SKM-1 treated with dmso at 0.1 percent for 144 hours (cell line): Measurements from ENCODE around the gene THBS3.
"Not testable (repeated sequence)": the region's sequence is repeated elsewhere in the genome, so short reads cannot be mapped to it uniquely, and the experiment has no call there.

Experiments used
- DNase-seq: peaks from one replicate; lab custom pipeline; 2025; ENCODE audit not compliant: unreplicated experiment; lab: John Stamatoyannopoulos, UW

The THBS3 gene

DNA sequence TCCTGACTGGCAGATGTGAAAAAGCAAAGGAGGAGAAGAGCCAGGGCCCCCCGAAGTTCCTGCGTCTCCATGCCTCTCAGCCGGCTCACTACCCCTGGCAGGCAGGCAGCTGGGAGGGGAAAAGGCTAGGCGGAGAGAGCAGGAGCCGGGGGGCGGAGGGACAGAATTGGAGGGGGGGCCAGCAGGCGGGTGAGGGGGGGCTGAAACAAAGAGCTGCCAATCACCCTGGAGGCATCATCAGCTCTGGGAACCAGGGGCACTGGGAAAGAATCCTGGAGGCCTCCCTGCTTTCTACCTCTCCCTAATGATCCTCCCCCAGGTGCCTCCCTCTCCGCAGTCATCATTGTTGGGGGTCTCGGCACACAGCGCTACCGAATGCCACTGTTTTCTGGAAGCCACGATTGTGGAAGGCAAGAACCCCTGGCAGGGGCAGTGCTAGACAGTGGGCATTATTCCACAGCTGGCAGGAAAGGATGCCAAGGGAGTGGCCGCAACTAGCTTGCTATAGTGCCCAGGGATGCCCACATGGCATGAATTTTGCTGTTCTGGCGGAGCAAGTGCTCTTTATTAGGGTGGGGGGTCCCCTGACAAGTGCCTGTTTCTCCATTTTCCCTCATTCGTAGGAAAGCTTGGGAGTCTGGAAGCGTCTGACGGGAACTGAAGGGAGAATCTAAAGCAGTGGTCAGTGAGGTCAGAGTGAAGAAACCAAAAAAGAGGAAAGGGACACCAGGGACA is at the start of gene THBS3:
Gene THBS3 (minus strand): TSS at position 92 of the 735 bp plus-strand sequence. CDS start 21 bp downstream, at position 71.
- DNase-seq: no peak

DNA sequence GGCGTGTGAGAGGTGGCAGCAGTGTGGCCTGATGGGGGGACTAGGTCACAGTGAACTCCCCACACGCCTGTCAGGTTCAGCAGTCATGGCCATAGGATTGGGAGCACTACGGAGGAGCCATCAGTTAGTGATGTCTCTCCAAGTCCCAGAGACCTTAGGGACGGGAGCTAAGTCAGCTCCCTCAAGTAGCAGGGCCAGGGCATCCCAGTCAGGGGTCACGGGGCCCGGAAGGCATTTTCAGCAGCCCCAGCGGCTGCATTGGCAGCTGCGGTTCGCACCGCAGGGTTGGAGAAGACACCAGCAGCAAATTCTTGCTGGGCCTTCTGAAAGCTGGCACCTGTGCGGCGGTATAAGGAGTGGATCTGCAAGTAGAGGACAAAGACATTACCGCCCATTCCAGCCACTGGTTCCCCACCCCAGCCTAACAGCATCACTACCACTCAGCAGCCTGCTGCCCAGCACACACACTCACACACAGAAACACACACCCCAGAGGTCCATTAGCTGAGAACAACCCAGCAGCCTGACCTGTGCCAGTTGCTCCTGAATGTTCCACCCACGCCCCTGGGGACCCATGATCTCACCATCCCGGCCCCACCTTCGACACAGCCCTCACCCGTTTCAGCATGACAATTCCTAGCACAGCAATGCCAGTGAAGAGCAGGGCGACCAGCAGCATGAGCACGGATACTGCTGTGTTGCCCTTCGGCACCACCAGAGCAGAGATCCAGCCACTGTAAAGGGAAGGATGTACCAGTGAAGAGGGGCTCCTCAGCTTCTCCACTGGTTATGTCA is 48.6 kb upstream of the THBS3 start:
- DNase-seq: no peak

DNA sequence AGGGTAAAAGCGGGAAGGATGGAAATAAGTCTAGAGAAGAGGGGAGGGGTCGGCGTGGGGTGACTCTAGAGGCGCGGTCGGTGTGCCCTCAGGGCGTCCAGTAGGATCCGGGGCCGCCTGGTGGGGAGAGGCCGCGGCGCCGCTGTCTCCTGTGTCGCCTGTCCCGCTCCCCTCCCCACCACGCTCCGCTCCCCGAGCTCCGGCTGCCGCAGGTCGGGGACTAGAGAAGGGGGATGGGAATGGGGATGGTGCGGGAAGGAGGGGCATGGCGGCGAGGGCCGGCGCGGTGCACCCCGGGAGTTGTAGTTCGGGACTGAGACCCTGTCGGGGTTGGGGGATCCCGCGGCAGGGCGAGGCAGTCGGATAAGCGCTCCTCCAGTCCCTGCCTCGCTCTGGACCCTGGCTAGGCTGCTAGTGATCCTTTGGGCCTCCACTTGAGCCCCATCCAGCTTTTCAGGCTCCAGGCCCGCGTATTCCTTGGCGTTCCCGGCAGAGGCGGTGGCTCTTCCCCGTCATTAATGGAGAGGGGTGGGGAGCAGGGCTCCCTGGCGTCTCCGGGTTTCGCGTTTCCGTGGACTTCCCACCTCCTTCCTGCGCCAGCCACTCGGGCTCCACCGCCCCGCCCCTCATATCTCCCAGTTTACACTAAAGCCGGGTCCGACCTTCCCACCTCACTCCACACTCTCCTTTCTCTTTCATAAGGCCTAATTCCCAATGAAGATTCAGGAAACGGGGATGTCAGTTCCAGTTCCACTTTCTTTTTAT is 47.7 kb upstream of the THBS3 start, which contains the start of gene ENTREP3:
Gene ENTREP3 (minus strand): TSS at position 241 of the 765 bp plus-strand sequence. CDS start 606 bp downstream, outside the sequence.
- DNase-seq: peak; percentile 71

DNA sequence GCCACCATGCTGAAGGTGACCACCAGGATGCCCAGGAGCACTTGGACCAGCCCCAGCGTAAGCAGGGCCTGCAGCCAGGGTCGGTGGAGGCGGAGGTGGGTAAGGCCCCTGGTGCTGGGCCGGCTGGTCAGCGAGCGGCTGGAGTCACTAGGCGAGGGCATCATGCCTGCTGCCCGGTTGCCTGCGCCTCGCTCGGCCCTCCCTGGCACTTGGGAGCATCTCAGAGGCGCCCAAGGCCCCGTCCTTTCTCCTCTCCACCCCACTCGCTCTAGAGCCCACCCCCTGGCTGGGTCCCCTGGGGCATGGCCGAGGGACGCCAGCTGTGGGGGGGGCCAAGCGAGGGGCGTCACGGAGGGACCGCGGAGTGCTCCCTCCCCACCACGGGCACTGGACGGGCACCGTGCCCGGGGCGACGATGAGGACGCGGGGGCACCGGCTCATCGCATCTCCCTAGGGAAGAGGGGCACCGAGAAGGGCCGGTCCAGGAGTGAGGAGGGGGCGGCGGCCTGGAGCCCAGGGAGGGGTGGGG is 47.1 kb upstream of the THBS3 start:
- DNase-seq: no peak

DNA sequence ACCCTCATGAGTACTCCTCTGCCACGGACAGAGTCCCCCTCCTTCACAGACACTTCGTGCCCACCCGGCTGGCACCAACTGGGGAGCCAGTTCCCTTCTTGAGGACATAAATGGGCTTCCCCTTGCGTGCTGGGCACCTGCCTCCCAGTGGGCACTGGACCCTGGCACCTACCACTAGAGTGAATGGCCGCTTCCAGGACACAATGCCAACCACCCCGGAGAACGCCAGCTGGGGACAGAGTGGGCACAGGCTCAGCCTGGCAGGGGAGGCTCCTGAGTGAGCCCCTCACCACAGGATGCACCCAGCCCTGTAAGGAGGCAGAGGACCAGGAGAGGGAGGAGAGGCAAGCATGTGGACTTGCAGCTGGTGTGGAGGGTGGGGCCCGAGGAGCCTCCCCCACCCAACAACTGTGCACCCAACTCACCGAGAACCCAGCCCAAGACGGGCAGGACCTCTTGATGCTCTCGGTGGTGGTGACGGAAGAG is 46.6 kb upstream of the THBS3 start:
- no peak for DNase-seq

DNA sequence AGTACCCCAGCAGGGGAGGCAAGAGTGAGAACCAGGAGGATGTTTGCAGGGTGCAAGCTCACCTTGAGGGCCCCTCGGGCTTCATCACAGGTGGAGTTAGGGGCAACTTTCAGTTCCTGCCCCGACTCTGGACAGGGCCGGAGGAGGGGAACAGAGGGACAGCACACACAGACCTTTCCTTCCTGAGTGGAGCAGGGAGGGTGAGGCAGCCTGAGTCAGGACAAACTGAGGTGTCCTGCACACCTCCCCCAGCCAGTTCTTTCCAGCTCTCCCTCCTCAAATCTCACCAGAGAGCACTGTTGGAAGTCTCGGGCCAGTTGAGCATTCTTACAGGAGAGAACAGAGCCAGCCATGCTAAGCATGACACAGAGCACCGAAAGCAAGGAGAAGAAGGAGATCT is 46.1 kb upstream of the THBS3 start:
- DNase-seq: no peak

DNA sequence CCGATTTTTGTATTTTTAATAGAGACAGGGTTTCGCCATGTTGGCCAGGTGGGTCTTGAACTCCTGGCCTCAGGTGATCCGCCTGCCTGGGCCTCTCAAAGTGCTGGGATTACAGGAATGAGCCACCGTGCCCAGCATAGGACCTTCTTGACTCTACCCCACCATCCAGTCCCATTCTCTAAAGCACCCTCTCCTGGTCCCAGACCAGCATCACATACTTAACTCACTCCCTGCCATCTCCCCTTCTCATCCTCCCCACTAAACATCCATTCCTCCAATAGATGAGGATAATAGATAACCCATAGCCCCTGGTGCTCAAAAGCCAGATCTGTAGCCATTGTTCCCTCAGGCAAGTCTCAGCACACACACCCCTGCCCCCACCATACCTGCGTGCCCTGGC is 45.5 kb upstream of the THBS3 start:
- DNase-seq: peak; percentile 11

DNA sequence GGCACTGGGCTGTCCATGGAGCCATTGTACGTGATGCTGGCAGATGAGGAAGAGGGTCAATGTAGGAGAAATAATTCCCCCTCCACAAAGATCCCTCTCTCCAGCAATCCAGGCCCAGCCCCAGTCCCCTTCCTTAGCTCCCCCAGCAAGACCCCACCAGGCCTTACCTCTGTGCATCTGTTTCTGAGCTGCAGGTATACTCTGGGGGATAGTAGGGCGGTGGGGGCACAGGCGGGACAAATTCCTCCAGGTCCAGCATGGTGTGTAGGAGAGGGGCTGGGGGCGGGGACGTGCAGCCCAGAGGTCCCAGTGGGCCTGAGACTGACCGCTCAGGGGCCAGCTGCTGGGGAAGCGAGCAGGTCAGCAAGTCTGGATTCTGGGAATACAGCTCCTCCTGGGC is 43.9 kb upstream of the THBS3 start:
- DNase-seq: no peak

DNA sequence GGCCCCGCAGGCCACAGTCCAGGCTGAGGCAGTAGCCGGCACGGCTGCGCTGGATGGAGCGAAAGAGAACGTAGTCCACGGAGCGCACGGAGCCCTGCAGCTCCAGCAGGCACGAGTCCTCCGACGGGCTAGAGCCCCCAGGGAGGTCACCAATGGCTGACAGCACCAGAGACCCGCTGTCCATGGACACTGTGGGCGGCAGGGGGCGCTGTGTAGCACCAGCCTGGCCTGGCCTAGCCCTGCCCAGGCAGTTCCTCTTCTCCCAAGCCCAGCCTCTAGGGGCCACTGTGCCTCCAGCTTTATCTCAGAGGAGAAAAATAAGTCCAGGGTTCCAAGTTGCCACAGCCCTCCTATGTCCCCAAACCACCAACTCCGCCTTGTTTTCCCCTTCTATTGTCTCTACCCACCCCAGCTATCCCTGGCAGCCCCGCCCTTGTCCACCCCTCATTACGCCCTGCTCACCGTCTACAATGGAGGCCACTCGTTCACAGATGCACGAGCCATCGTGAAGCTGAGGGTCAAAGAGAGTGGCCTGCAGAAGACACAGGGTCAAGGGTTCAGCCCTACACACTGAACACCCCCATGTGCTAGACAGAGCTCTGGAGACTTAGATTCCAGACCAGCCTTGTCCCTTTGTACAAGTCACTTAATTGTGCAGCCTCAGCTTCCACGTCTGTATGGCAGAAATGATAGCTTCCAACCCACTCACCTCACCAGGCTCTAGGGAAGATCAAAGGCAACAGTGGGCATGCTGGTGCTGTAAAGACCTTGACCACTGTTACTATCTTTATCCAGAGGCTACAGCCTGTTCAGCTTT is 43.1 kb upstream of the THBS3 start:
- DNase-seq: peak; percentile 98

DNA sequence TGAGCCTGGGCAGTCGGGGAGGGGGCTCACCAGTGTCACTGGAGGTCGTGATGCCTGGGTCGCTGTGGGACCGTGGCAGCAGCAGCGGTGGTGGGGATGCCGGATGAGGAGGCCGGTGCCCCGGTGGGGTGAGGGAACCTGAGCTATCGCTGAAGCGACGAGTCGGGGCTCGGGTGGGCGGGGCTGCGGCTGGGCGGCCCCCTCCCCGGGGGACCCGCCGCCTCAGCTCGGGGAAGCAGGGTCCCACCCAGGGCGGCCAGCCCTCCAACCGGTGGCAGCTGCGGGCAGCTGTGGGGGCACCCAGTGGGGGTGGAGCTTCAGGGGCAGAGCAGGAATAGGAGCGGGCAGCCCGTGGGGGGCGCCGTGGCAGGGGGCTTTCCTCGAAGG is 42.5 kb upstream of the THBS3 start:
- no peak for DNase-seq

DNA sequence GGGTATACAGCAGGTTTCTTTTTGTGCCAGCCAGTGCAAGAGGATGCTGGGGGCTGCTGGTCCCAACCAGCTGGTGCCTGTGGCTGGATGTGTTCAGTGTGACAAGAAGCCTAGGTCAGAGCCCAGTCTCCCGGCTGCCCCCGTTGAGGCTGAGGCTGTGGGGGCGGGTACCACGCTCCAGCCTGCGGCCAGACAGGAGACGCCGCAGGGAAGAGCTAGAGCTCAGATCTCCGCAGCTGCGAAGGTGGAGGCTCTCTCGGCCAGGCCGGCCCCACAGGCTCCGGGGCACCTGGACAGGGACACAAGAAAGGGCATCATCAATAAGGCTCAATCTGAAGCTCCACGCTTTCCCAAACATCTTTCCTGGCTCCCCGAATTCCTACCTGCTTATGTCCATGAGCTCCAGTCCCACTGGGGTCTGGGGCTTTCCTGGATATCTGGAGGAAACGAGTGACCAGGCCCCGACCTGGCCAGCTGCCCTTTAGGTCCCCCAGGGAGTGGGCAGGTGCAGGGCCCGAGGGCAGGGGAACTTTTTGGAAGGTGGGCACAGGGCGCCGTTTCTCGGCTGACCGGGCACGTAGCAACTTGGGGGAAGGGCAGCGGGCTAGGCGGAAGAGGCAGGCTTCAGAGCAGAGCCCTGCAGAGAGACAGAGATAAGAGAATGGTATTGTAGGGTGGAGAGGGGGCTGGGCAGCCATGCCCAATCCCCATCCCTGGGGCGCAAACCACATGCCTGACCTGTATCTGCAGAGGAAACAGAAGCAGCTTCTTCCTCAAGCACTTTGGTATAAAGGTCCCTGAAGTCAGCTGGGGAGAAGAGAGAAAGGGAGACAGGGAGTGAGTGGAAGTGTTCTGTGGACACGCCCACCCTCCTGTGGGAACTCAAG is 40.2 kb upstream of the THBS3 start:
- DNase-seq: no peak

DNA sequence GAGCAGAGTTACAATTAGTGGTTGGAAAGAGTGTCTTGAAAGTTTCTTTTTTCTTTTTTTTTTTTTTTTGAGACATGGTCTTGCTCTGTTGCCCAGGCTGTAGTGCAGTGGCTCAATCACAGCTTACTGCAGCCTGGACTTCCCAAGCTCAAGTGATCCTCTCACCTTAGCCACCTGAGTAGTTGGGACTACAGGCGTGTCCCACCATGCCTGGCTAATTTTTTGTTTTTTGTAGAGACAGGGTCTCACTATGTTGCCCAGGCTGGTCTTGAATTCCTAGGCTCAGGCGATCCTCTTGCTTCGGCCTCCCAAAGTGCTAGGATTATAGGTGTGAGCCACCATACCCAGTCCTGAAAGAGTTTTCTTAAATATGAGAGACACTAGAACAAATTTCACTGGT is 39.1 kb upstream of the THBS3 start:
- DNase-seq: not testable (repeated sequence)

DNA sequence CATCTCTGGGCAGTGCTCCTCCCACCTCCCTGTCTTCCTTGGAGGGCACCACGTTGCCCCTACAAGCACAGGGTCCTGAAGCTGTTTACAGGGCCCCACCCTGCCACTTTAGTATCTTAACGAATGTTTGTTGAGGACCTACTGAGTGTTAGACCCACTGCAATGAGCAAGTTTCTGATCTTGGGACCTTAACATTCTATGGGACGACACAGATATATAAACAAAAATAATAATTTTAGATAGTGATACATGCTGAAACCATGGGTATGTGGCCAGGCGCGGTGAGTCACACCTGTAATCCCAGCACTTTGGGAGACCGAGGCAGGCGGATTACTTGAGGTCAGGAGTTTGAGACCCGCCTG is 37.4 kb upstream of the THBS3 start:
- DNase-seq: no peak

DNA sequence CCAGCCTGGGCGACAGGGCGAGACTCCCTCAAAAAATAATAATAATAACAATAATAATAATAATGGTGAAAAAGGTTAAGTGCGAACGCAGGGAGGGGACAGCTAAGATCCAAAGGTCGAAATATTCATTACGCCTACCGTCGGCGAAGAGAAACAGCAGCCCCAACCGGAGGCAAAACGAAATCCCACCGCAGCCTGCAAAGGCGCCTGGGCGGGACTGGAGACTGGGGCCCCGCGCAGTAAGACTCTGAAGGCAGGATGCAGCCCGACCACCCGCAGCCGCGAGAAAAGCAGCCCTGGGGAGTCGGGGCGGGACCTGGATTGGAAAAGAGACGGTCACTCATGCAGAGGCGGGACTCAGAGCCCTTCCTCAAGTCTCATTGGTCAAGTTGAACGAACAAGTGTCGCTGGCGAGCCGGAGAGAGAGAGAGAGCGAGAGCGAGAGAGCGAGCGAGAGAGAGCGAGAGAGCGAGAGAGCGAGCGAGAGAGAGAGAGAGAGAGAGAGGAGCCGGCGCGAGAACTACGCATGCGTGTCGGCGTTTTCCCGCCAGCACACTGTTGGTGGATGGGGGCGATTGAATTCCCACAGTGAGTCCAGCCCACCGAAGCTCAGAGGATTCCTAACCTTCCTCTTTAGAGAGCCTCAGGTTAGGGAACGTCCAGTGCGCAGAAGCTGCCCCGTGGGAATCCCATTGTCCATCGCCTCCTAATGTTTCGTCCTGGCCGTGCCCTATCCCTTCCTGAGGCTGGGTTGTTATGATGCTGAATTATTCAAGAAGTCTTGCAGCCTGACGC is 36.9 kb upstream of the THBS3 start:
- peak; percentile 99 for DNase-seq

DNA sequence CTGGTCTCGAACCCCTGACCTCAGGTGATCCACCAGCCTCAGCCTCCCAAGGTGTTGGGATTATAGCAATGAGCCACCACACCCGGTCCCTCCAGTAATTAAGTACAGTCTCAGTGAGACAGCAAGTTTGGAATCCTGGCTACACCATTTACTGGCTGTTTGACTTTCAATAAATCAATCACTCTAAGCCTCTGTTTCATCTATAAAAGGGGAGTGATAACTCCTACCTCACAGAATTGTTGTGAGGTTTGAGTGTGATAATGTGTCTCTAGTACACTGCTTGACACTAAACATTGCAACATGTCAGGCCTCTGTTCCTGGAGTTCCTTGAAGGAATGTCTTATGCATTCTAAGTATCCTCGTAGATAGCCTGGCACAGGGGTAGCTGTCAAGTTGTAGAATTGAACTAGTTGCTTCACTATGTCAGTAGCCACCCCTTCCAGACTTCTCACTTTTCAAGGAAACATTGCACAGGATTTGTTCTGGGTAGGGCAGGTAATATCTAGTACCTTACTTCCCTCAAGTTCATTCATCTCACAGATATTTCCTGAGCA is 35.2 kb upstream of the THBS3 start:
- DNase-seq: no peak

DNA sequence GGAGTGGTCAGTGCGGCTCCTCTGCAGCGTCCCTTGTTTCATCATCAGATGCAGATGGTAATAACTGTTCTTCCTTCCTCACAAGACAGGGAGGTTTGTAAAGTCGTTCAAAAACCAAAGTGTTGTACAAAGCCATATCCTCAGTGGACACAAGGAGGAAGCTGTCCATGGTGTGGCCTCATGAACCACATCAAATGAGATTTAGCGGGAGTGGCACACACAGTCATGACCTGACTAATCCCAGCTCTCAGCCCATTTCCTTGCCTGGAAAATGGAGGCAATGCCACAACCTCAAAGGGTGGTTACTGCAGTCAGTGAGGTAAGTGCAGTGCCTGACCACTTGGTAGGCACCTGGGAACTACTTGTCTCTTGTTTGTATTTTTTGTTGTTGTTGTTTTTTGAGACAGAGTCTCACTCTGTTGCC is 34.2 kb upstream of the THBS3 start:
- DNase-seq: peak; percentile 94

DNA sequence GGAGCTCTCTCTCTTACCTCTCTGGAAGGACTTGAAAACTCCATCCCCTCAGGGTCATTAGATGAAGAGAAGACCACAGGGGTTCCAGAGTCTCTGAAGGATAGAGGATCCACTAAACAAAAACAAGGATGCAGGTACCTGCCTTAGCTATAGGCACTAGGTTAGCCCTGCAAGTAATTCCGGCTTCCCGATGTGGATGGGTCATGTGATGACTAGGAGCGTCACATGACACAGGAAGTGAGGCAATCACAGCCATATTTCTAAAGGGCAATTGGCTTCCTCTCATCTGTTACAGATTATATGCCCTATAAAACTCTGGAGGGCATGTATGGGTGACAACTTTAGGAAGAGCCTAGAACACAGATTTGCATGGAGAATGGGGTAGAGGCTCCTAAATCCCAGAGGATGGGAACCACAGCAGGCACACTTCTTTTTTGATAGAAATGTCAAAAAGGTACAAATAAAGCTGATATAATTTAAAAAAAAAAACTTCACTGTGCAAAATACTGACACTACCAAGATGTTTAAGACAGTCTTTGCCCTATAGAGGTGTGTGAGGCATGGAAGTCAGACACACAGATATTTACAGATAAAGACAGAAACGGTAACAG is 33.5 kb upstream of the THBS3 start:
- DNase-seq: peak; percentile 92

DNA sequence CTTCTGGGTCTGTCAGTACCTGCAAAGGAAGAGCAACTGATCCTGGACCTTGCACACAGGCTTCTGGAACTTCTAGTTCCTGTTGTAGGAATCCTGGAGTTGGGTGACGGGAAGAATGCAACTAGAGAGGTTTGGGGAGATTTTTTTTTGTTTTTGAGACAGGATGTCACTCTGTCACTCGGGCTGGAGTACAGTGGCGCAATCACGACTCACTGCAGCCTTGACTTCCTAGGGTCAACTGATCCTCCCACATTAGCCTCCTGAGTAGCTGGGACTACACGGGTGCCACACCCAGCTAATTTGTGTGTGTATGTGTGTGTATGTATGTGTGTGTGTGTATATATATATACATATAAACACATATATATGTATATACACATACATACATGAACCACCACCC is 28.8 kb upstream of the THBS3 start:
- DNase-seq: no peak
